C1 segment of cervical spinal cord (tissue), 14 donors: ENCODE results near the gene NSMF.
A peak's percentile ranks its signal among the peaks of the same experiment; 100 is the strongest.

ENCODE experiments used
- DNase-seq, 14 donors: peaks; one replicate each; lab custom pipeline; 2025; lab: John Stamatoyannopoulos, UW

The NSMF gene

GRCh38 chr9:137492464-137493363 lies 33.6 kb upstream of the NSMF start:
- no peak for DNase-seq

DNA sequence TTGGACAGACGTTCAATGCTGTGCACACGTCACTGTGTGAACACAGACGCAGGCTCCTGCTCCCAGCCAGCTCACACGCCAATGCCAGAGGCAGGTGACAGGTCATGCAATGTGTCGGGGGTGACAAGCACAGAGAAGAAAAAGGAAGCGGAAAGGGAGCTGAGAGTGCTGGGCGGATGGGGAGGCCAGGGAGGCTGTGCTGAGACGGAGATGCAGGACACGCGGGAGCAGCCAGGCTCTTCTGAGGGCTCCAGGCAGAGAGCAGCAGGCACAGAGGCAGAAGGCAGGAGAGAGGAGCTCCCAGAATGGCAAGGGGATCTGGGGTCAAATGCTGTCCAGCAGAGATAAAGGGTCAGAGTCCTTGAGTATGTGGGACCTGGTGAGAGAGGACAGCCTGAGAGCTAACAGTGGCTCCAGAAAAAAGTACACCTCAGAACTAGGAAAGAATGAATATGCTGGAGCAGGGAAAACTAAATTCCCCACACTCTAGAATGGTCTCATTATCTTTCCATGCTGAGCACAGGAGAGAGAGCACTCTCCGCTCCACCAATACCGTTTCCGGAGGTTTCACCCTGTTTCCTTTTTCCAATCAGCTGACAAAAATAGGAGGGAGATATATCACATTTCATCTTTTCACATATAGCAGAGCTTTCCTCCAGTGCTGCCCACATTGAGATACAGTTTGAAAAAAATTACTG lies 32.8 kb upstream of the NSMF start:
- no peak for DNase-seq

DNA sequence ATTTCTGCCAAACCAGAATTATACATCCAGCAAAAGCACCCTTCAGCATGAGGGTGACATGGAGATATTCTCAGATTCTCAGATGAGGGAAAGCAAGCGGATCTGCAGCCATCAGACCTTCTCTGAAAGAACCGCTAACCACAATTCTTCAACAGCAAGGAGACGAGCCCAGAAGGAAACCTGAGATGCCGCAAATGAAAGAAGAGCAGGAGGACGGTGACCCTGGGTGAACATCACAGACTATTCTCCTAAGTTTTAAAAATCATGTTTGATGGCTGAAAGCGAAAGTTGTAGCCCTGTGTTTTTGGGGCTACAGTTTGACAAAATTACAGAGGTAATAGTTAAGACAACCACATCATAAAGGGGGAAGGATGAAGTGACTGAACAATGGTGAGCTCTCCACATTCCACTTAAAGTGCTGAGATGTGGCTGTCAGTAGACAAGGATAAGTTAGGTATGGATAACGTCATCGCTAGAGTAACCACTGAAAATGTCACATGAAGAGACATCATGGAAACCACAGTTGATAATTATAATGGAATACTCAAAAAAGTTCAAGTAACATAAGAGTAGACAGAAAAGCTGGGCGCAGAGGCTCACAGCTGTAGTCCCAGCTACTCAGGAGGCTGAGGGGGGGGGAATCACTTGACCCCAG lies 31.5 kb upstream of the NSMF start:
- DNase-seq = no peak

GRCh38 chr9:137488906-137489305 lies 29.8 kb upstream of the NSMF start:
- DNase-seq = no peak

GRCh38 chr9:137488327-137488653 lies 29.2 kb upstream of the NSMF start:
- DNase-seq = peak in 2 of 14 donors; percentile 13 to 84

GRCh38 chr9:137487454-137488326 lies 28.6 kb upstream of the NSMF start:
- DNase-seq = no peak

DNA sequence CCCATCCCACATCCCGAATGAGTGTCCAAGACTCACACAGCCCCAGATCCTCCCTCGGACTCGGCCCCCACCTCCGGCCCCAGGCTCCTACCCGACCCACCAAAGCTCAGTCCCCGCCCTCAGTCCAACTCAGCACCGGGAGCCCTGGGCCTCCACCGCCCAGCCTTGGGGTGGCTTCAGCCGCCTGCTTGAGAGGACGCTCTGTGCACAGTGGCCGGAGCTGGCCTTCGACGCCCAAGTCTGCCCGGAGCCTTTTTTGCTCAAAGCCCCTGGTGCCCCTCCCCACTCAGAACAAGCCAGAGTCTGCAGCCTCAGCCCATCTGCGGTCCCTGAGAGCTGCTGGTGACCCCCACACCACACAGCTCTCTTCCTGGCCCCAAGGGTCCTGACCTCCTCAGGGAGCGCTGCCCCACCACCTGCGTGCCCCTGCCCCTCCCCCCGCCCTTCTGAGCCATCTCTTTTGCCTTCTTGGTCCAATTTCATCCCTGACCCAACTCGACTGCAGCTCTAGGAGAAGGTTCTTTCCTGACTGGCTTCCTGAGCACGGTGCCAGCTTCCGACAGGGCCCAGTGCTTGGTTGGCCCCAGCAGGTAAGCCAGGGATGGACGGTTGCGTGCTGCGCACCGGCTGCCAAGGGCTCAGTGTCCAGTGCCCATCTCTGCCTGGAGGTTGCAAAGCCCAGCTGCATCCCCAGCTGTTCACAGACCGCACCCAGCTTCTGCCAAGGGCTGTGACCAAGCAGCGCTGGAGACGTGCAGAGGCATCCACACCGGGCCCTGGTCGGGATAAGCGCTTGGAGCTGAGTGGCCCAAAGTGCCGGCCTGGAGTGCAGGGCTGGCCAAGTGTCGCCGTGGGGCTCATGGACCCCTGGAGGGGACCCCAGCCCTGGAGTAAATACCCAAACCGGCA lies 27.7 kb upstream of the NSMF start:
- peak in 1 of 14 donors; percentile 47 for DNase-seq

DNA sequence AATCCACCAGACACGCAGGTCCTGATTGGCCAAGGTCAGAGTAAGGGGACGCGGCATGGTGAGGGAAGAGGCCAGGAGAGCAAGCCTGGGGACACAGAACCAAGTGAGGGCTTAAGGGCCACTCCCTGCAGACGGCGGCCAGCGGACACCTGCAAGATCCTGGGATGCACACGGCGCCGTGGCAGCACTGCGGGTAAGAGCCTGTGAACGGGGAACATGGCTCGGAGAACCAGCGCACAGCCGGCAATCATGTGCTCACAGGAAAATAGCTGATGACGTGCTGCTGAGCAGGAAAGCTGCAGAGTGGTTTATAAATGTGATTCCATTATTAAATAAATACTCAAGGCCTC lies 27.0 kb upstream of the NSMF start:
- DNase-seq = no peak

- no peak for DNase-seq
These were observed 26.4 kb upstream of the NSMF start for GRCh38 chr9:137485343-137486140.

DNA sequence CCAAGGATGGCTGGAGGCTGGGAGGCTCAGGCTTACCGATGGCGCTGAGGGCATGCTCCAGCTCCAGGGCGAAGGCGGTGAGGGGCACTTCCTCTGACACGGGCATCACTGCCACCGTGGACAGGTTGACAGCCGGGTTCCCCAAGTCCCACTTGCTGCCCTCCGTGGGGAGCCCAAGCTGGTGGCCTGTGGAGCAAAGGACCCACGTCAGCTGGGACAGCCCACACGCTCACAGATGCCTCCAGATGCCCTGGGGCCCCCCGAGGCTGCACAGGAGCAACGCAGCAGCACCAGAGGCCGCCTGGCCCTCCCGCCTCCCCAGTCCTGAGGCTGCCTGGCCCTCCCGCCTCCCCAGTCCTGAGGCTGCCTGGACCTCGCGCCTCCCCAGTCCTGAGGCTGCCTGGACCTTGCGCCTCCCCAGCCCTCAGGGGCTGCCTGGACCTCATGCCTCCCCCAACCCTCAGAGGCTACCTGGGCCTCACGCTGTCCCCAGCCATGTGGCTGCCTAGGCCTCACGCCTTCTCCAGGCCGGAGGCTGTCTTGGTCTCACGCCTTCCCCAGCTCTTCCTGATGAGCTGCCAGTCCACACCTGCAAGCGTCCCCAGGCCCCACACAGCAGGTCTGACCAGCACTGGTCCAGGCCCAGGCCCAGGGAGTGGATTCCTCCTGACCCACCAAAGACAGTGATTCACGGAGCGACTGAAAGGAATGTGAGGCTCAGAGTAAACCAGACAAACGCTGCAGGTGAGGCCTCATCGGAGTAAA lies 25.6 kb upstream of the NSMF start:
- DNase-seq = no peak

DNA sequence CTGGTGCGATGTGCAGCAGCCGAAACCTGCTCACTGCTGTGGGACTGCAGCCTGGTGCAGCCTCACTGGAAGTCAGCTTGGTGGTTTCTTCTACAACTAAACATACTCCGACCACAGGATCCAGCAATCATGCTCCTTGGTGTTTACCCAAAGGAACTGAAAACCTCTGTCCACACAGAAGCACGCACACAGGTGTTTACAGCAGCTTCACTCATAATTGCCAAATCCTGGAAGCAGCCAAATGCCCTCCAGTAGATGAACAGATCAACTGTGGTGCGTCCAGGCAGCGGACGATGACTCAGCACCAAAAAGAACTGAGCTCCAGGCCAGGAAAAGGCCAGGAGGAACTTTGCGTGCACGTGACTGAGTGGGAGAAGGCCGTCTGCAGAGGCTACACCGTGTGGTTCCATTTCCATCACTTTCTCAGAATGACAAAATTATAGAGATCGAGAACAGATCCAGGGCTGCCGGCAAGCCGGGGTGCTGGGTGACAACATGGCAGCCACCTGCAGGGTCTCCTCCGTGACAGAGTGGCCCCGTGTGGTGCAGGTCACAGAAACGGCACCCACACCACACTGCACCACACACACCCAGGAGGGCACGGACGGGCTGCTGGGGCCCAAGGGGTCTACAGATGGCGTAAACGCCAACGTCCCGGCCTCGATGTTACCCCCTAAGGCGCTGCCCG lies 23.1 kb upstream of the NSMF start:
- peak in 2 of 14 donors; percentile 31 to 40 for DNase-seq

- DNase-seq = no peak
These were observed 21.9 kb upstream of the NSMF start for GRCh38 chr9:137480686-137481683.

GRCh38 chr9:137479892-137480685 lies 21.0 kb upstream of the NSMF start:
- DNase-seq = peak in 1 of 14 donors; percentile 49

GRCh38 chr9:137478962-137479861 lies 20.1 kb upstream of the NSMF start:
- DNase-seq = peak in 1 of 14 donors; percentile 91

DNA sequence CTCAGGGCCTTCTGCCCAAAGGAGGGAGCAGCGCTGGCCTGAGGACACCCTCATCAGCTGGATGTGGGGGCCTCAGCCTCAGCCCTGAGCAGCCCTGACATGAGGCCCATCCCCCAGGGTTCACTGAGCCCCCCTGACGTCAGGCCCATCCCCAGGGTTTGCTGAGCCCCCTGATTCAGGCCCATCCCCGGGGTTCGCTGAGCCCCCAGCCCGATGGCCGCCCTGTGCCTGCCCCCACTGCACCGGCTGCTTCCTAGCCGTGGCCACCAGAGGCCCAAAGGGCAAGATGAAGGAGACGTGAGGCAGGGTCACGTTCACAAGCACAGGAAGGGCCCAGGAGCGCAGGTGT lies 19.5 kb upstream of the NSMF start:
- no peak for DNase-seq
